ENCODE data around the gene MEN1.

The MEN1 gene

DNA sequence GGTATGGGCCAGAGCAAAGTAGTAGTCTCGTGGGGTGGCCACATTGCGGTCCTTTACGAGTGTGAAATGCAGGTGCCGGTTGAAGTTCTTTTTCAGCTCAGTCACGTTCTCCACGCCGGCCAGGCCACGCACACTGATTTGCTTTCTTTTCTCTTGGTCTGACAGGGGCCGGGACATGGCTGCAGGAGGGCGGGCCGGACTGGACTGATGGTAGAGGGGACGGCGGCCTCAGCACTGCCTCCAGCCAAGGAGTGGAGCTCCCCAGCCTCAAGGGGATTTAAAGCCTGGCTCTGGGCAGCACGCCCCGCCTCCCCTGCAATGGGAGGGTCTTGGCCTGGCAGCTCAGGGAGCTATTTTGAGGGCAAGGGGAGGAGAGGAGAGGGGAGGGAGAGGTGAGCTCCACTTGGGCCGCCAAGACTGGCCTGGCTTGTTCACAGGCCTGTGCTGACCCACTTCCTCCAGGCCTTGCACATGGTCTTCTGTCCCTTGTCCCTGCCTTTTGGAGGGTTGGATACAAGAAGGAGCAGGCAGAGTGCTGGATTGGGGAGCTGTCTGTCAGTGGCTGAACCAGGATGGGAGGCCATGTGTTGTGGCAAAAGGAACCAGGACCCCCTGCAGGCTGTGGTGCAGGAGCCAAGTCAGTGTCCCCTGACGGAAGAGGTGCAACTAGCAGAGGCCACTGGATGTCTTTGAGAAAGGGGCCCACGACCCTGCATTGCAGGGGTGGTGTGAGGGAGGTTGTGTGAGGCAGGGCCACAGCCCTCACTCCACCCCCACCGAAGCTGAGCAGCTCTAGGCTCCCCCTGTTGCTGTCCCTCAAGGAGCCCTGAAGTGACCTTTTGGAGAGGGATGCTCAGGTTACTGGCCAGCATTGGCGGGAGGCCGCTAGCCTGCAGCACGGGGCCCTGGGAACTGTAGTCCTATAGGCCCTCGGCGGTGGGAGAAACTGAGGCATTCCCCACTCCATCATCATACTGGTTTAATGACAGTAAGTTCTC, 50.3 kb downstream of the MEN1 start, which contains the start of gene PYGM:
TSS of gene PYGM (minus strand) at position 253 of the 998 bp plus-strand sequence. CDS start at position 177, 76 bp downstream.
- no peak for DNase-seq

DNA sequence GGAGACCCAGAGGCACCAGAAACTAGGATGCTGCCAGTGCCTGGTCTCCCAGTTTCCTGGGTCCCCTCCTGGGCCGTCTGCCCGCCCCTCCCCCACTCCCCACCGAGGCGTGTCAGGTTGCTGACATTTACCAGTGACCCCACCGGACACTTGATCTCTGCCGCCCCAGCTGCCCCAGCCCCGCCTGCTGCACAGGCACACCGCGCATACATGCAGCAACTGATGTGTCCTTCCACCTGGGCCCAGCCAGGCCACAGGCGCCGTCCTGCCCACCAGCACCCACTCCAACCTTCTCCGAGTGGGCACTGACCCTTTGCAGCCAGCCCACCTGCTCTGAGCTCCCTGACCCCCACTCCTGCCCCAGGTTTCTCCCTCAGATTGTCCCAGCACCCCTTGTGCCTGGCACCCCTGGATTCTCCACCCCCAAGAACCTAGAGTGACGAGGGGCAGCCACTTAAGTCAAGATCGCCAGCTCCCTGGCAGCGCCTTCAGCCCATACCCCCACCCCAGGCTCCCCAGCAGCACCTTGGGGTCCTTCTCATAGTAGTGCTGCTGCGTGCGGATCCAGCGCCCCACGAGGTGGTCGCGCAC, 51.1 kb downstream of the MEN1 start:
- no peak for DNase-seq

DNA sequence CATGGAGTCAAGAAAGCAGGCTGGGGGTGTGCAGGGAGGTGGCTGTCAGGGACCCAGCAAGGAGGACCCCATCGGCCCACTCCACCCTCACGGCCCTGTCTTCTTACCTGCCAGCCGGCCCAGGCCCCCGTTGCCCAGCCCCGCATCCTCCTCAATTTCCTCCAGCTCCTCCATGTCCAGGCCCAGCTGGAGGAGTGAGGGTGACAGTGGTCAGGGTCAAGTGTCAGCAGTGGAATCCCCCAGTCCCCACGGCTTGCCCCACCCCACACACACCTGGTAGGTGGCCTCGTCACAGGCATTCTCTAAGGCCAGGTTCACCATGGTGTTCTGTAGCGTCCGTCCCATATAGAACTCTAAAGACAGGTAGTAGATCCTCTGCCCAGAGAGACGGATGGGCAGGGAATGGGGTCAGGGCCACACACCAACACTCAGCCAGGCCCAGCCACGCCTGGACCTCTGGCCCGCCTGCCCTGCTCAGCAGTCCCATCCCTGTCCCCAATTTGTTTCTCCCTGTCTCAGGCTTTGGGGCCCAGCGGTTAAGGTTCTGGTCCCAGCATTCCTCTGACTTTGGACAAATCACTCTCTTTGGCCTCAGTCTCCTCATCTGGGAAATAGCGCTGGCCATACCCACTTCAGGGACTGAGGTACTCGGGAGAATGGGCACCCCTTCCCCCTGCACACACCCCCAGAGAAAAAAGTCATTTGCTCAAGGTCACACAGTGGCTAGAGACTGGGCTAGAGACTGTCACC, 51.8 kb downstream of the MEN1 start:
- DNase-seq: no peak

DNA sequence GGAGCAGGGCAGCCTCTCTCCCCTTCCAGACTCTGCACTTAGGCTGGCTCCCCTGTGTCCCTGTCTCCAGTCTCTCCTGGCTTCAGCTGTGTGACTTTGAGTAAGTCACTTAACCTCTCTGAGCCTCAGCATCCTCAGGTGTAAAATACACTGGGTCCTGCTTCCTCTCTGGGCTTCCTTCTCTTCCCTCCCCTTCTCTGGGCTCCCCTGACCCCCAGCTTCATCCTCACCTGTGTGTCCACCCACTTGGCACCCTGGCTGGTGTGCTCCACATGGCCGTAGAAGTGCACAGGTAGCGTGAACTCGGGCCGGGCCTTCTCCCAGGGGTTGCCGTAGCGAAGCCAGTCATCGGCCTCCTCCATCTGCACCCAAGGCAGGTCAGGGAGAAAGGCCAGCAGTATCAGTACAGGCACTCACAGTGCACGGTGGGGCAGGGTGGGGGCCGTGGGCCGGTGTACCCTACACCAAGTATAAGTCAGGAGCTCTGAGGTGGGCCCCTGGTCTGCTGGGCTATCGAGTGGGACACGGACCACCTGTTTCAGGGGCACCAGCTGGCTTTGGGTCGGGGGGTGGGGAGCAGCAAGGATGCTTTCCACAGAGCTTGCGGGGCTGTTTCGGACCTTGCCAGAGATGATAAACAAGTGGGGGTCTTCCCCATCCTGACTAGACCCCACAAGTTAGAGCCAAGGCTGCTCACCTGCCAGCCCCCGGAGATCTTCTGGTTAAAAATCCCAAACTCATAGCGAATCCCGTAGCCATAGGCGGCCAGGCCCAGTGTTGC, 52.6 kb downstream of the MEN1 start:
- no peak for DNase-seq

DNA sequence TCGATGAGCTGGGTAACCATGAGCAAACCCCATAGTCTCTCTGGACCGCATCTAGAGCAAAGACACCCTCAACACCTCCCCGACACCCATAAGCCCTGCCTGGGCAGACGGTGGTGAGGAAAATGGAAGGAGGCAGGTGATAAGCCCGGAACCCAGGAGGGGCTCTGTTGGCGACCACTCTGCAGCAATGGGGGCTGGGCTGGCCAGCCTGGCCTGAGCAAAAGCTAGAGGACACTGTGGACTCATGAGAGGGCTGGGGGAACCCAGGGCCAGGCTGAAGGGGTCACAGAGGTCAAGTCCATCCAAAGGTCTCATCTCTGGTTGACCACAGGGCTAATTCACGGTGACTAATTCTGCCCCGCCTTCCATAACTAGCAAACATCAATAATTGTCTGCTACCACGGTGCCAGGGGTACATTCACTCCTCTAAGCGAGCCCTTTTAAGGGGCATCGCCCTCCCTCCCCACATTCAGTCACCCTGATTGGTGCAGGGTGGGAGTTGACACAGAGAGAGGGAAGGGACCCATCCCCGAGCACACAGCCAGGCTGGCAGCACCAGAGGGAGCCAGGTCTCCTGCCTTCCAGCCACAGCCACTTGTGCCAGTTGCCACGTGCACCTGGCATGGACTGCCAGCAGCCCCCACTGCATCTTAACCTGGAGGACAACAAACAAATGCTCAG, 54.5 kb downstream of the MEN1 start:
- no peak for DNase-seq

DNA sequence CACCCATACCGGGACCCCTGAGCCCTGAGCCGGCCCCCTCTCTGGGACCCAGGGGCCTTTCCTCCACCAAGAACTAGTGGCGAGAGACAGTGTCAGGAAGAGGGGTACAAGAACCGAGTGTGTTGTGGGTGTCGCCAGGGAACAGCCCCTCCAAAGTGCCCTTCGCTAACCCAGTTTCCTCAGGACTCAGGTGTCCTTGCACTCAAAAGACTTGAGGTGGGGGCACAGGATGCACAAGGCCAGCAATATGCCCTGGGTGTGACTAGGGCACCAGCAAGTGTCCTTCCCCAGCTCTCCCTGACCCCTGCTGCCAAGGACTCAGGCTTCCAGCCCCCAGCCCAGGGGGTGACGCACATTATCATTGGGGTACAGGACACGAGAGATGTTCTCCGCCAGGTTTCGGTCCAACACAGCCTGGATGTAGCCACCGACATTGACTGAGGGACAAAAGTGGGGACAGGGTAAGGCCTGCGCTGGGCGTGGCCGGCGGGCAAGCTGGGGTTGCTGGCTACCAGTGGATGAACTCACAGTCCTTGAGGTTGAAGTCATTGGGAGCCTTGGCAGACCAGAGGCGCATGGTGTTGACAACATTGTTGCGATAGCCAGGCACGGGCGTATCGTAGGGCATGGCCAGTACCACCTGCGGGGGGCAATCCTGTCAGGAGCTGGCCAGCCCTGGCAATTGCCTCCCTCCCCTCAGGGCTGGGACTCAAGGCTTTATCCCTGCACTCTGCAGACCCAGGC, 55.3 kb downstream of the MEN1 start:
- no peak for DNase-seq

DNA sequence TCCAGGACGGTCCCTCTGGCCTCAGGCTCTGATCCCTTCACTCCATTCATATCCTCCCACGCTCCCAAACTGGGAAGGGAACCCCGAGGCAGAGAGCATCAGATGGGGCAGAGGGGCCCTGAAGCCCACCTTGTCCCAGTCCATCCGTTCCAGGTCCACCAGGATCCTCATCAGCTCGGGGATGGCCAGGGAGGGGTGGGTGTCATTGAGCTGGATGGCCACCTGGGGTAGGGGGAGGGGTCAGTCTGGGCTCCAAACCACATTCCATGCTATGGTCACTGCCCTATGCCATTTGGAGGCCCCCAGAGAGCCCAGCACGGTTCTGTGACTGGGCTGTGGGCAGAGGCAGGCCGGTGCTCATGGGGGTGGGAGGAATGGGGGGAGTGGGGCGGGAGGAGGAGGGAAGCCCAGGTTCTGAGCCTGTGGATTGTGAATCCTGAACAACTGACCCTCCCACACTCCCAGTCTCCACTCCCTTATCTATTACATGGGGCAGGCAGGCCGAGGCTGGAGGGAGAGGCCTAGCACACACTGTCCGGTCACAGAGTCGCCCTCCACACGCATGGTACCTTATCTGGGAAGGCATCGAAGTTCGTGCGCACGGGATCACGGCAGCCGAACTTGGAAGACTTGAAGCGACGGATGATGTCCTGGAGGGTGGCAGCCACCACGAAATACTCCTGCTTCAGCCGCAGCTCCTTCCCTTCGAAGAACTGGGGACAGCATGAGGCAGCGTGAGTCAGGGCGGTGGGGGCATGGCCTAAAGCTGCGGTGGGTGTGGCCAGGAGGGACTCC, 56.0 kb downstream of the MEN1 start:
- DNase-seq: no peak

All from T-helper 9 cell (primary cell).